Activated CD4-positive, alpha-beta memory T cell treated with anti-CD3 and anti-CD28 coated beads, Interleukin-2, amount 10 ng/mL, durations not matched to agents 7 days and 5 days (primary cell): ENCODE results near the gene RPS6KB2. TPM values are rescaled to one million over a fixed set of nuclear protein-coding genes. Genes with fewer than 3 reads are reported as not detected.
A peak's percentile ranks its signal among the peaks of the same experiment; 100 is the strongest.
"Not testable (repeated sequence)": the region's sequence is repeated elsewhere in the genome, so short reads cannot be mapped to it uniquely, and the experiment has no call there.

ENCODE experiments used
- CTCF ChIA-PET: fragments of 350-600 bp; sonication (Branson Sonifier 250); formaldehyde crosslinking; loops from one replicate; lab custom pipeline; 2021; ENCODE audit warnings: antibody characterized with exemption, inconsistent platforms; lab: Charles Lee
- POLR2A ChIA-PET: fragments of 350-600 bp; sonication (Branson Sonifier 250); formaldehyde crosslinking; loops from one replicate; lab custom pipeline; 2021; ENCODE audit warnings: antibody characterized with exemption; lab: Charles Lee
- DNase-seq: peaks from one replicate; pipeline ENCODE4 v3.0.0-alpha.2; 2020
- H3K27ac Mint-ChIP-seq: one replicate; pipeline ENCODE4 v1.8.0; 2021; ENCODE audit warnings: mild to moderate bottlenecking, mixed read lengths
- H3K27me3 Mint-ChIP-seq: one replicate; pipeline ENCODE4 v1.8.0; 2021; ENCODE audit warnings: mixed read lengths
- H3K36me3 Mint-ChIP-seq: one replicate; pipeline ENCODE4 v1.8.0; 2021; ENCODE audit warnings: low read depth, mixed read lengths
- H3K4me1 Mint-ChIP-seq: one replicate; pipeline ENCODE4 v1.8.0; 2021; ENCODE audit warnings: mixed read lengths
- H3K4me3 Mint-ChIP-seq: one replicate; pipeline ENCODE4 v1.8.0; 2021; ENCODE audit warnings: mild to moderate bottlenecking, mixed read lengths
- H3K9me3 Mint-ChIP-seq: one replicate; pipeline ENCODE4 v1.8.0; 2021; ENCODE audit warnings: mixed read lengths
- total RNA-seq, 2 experiments: library from RNA; stranded (reverse); gene quantifications; one replicate each; pipeline ENCODE4 v1.2.3, GENCODE V29; 2021

The RPS6KB2 gene
- total RNA-seq, 2 experiments from 2014 or later: 56.9 to 57.1 TPM

DNA sequence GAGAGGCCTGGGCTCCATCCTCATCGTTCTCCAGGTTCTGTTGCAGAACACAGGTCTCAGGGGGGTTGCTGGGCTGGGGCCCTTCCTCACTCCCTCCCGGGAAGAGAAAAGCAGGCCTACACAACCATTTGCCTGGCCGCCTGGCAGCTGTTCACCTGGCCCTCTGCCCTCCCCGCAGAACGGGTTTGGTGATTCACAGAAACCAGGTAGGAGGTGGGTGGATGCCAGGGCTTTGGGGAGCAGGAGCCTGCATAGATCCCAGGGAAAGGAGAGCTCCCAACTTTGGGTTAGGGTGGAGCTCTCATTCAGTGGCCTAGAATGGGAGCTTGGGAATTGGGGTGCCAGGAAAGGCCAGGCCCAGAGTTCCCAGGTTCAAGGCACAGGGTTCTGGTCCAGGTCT is 39.8 kb downstream of the RPS6KB2 start:
- ChIA-PET POLR2A (interaction anchor here (1.0 to 10.2 kb wide), 16 partner anchors 7 to 115 kb away, joined by 3 to 134 read pairs (median 6); partner anchors contain the start of genes AIP, CLCF1, CORO1B and GPR152), CTCF (interaction anchor here (0.6 to 2.1 kb wide), 6 partner anchors 14 to 67 kb away, joined by 3 to 7 read pairs (median 4); partner anchors contain the start of genes PITPNM1 and PPP1CA)
- H3K4me3 Mint-ChIP-seq: peak overlapping the region; percentile 86
- H3K27ac Mint-ChIP-seq: peak overlapping the region; percentile 75
- DNase-seq: no peak
- H3K4me1 Mint-ChIP-seq: peaks cover 41% of the 10 kb centered on the region
- no peaks in the 10 kb centered on the region for H3K9me3 Mint-ChIP-seq
- peaks cover 8% of the 10 kb centered on the region for H3K36me3 Mint-ChIP-seq
- H3K27me3 Mint-ChIP-seq: no peaks in the 10 kb centered on the region

GRCh38 chr11:67468456-67468758 is 40.1 kb downstream of the RPS6KB2 start:
- Mint-ChIP-seq H3K36me3 (peaks cover 8% of the 10 kb centered on the region), H3K4me3 (peak overlapping the region; percentile 86), H3K9me3 (no peaks in the 10 kb centered on the region), H3K4me1 (peaks cover 41% of the 10 kb centered on the region), H3K27ac (peak overlapping the region; percentile 75), H3K27me3 (no peaks in the 10 kb centered on the region)
- CTCF ChIA-PET: interaction anchor here (0.6 to 2.1 kb wide), 6 partner anchors 13 to 67 kb away, joined by 3 to 14 read pairs (median 4); partner anchors contain the start of genes PPP1CA and PTPRCAP
- POLR2A ChIA-PET: interaction anchor here (0.7 to 10.2 kb wide), 22 partner anchors 8 to 115 kb away, joined by 3 to 134 read pairs (median 4); partner anchors contain the start of genes AIP, CLCF1, CORO1B and GPR152
- DNase-seq: no peak

DNA sequence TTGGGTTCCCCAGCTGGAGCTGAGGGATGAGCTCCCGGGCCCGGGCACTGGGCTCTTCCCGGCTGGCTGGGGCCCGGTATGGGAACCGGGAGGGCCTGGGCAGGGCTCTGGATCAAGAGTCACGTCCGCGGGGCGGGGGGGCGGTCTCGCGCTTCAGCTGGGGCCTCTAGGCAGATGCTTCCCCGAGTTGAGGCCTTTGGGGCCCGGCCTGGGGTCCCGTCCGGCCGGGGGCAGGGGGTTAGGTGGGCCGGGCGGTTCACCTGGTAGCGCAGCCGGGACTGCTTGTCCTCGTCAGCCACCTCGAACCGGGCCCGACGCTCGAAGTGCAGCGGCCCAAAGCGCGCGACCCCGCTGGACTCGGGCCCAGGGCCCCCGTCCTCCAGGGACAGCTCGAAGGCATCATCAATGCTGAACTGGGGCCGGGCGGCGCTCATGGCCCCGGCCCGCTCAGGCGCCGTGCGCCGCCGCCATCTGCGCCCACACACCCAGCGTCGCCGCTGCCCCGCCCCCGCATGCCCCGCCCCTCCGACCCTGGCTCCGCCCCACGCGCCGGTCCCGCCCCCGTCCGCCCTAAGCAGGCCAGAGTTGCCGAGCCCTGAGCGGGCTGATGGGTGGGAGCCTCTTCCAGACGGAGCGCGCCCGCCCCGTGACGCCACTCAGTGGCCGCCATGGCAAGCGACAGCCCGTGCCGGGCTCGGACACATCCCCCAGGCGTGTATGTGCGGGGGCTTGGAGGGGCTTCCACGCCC is 40.6 kb downstream of the RPS6KB2 start, which contains the start of gene TMEM134:
TSS of gene TMEM134 (minus strand) at position 493 of the 749 bp plus-strand sequence. CDS start at position 434, 59 bp downstream.
- Mint-ChIP-seq H3K27me3 (no peaks in the 10 kb centered on the region), H3K9me3 (no peaks in the 10 kb centered on the region), H3K36me3 (peaks cover 8% of the 10 kb centered on the region), H3K4me1 (peaks cover 41% of the 10 kb centered on the region), H3K4me3 (peak within 1 kb of the TSS; percentile 86), H3K27ac (peak within 1 kb of the TSS; percentile 75)
- peak; percentile 93 for DNase-seq
- ChIA-PET CTCF (interaction anchor here (0.6 to 2.1 kb wide), 5 partner anchors 13 to 67 kb away, joined by 3 to 14 read pairs (median 4); partner anchors contain the start of genes PPP1CA and PTPRCAP), POLR2A (interaction anchor here (0.7 to 10.2 kb wide), 22 partner anchors 8 to 115 kb away, joined by 3 to 134 read pairs (median 4); partner anchors contain the start of genes AIP, CLCF1, CORO1B and GPR152)

- H3K4me1 Mint-ChIP-seq: peaks cover 37% of the 10 kb centered on the region
- H3K36me3 Mint-ChIP-seq: peaks cover 8% of the 10 kb centered on the region
- CTCF ChIA-PET: interaction anchor here (1.3 to 1.6 kb wide), 2 partner anchors 31 to 74 kb away, joined by 3 to 14 read pairs; partner anchors contain the start of gene PTPRCAP
Measured at GRCh38 chr11:67469508-67469811, 41.2 kb downstream of the RPS6KB2 start.

DNA sequence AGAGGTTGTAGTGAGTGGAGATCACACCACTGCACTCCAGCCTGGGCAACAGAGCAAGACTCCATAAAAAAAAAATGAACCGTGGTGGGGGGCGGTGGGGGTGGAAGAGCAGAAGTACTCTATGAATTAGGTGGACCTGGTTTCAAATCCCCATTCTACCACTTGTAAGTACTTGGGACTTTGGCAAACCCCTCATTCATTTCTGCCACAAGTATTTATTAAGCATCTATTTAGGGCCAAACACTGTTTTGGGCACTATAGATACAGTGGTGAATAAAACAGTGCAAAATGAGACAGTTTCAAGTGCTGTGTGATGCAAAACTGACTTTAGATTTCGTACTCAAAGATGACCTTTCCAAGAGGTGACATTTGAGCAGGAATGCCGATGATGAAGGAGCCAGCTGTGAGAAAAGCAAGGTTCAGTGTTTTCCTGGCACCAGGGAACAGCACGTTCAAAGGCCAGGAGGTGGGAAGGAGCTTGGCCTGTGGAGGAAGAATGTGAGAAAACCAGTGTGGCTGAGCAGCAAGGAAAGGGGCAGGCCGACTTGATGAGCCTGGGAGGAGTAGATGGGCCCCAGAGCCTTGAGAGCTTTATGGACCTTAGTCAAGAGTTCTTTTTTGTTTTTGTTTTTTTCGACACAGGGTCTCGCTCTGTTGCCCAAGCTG is 42.2 kb downstream of the RPS6KB2 start:
- Mint-ChIP-seq H3K27ac (no peak overlapping the region), H3K9me3 (no peaks in the 10 kb centered on the region), H3K4me3 (no peak overlapping the region), H3K36me3 (peaks cover 5% of the 10 kb centered on the region), H3K27me3 (no peaks in the 10 kb centered on the region), H3K4me1 (peaks cover 32% of the 10 kb centered on the region)
- DNase-seq: no peak
- ChIA-PET POLR2A (interaction anchor here (7.8 to 10.2 kb wide), 2 partner anchors 15 to 33 kb away, joined by 94 to 134 read pairs; partner anchors contain the start of genes AIP and PTPRCAP), CTCF (interaction anchor here (1.3 kb wide), 1 partner anchor 75 kb away, joined by 3 read pairs; no protein-coding TSS in a partner anchor)

More at GRCh38 chr11:67469508-67469811, 41.2 kb downstream of the RPS6KB2 start:
- DNase-seq: no peak
- no peaks in the 10 kb centered on the region for H3K9me3 Mint-ChIP-seq
- H3K4me3 Mint-ChIP-seq: peak overlapping the region; percentile 70
- peak overlapping the region; percentile 61 for H3K27ac Mint-ChIP-seq
- no peaks in the 10 kb centered on the region for H3K27me3 Mint-ChIP-seq
- POLR2A ChIA-PET: interaction anchor here (1.0 to 10.2 kb wide), 10 partner anchors 11 to 75 kb away, joined by 3 to 134 read pairs (median 6); partner anchors contain the start of genes AIP, GPR152, PPP1CA and PTPRCAP

GRCh38 chr11:67472882-67473281 is 44.6 kb downstream of the RPS6KB2 start:
- Mint-ChIP-seq H3K9me3 (peaks cover 1% of the 10 kb centered on the region), H3K27me3 (peaks cover 2% of the 10 kb centered on the region), H3K4me1 (peaks cover 13% of the 10 kb centered on the region), H3K36me3 (peaks cover 3% of the 10 kb centered on the region), H3K4me3 (no peak overlapping the region), H3K27ac (no peak overlapping the region)
- ChIA-PET POLR2A (interaction anchor here (1.2 kb wide), 2 partner anchors 10 to 32 kb away, joined by 3 to 4 read pairs; partner anchors contain the start of gene AIP), CTCF (no interaction called here)
- DNase-seq: no peak

GRCh38 chr11:67476692-67477091 is 48.4 kb downstream of the RPS6KB2 start:
- CTCF ChIA-PET, H3K36me3 Mint-ChIP-seq: not testable (repeated sequence)

GRCh38 chr11:67477344-67478050 is 49.2 kb downstream of the RPS6KB2 start:
- H3K4me1 Mint-ChIP-seq, H3K9me3 Mint-ChIP-seq, H3K4me3 Mint-ChIP-seq, H3K36me3 Mint-ChIP-seq, DNase-seq, H3K27ac Mint-ChIP-seq, CTCF ChIA-PET, H3K27me3 Mint-ChIP-seq: not testable (repeated sequence)
- POLR2A ChIA-PET: interaction anchor here (1.3 kb wide), 1 partner anchor 65 kb away, joined by 4 read pairs; no protein-coding TSS in a partner anchor

More at GRCh38 chr11:67476692-67477091, 48.4 kb downstream of the RPS6KB2 start:
- not testable (repeated sequence) for H3K4me1 Mint-ChIP-seq, H3K27ac Mint-ChIP-seq, DNase-seq, H3K27me3 Mint-ChIP-seq, H3K9me3 Mint-ChIP-seq, H3K4me3 Mint-ChIP-seq
- POLR2A ChIA-PET: interaction anchor here (0.7 to 1.7 kb wide), 4 partner anchors 8 to 75 kb away, joined by 3 to 4 read pairs (median 4); partner anchors contain the start of gene PPP1CA

DNA sequence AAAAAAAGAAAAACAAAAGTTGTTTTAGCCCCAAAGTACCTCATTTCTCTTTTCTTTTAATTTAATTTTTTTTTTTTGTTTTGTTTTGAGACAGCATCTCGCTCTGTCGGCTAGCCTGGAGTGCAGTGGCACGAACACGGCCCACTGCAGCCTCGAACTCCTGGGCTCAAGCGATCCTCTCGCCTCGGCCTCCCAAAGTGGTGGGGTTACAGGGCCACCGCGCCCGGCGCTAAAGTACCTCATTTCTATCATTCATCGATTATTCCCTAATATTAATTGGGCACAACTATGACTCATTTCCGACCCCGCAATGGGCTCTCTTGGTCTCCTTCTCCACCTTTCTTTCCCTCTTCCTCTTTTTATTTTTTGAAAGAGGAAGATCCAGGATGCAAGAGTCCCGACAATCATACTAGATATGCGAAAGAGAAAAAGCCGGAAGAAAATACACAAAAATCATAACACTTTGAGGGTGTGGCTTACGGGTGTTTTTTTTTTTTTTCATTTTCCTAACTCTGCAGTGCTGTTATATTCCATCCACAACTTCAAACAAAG is 54.1 kb downstream of the RPS6KB2 start:
- ChIA-PET POLR2A (interaction anchor here (0.6 to 6.9 kb wide), 19 partner anchors 10 to 1702 kb away, joined by 3 to 94 read pairs (median 4); partner anchors contain the start of genes ANKRD13D, CDK2AP2, PITPNM1 and POLD4), CTCF (interaction anchor here (0.6 to 1.5 kb wide), 9 partner anchors 14 to 131 kb away, joined by 3 to 4 read pairs (median 3); partner anchors contain the start of genes POLD4 and RAD9A)
- H3K4me1 Mint-ChIP-seq: peaks cover 47% of the 10 kb centered on the region
- peak overlapping the region; percentile 89 for H3K4me3 Mint-ChIP-seq
- H3K36me3 Mint-ChIP-seq: peaks cover 22% of the 10 kb centered on the region
- no peaks in the 10 kb centered on the region for H3K9me3 Mint-ChIP-seq
- no peak for DNase-seq
- peak overlapping the region; percentile 99 for H3K27ac Mint-ChIP-seq
- no peaks in the 10 kb centered on the region for H3K27me3 Mint-ChIP-seq

GRCh38 chr11:67482827-67483798 is 54.8 kb downstream of the RPS6KB2 start, which contains the start of gene AIP:
Gene AIP (plus strand): TSS chr11:67483026. CDS start chr11:67483159, 133 bp downstream.
- Mint-ChIP-seq H3K4me1 (peaks cover 55% of the 10 kb centered on the region), H3K4me3 (peak within 1 kb of the TSS; percentile 89), H3K27me3 (no peaks in the 10 kb centered on the region), H3K27ac (peak within 1 kb of the TSS; percentile 99), H3K9me3 (no peaks in the 10 kb centered on the region), H3K36me3 (peaks cover 29% of the 10 kb centered on the region)
- DNase-seq: peak; percentile 98
- ChIA-PET CTCF (interaction anchor here (0.6 to 1.5 kb wide), 10 partner anchors 23 to 132 kb away, joined by 3 to 4 read pairs (median 3); partner anchors contain the start of genes POLD4 and RAD9A), POLR2A (interaction anchor here (0.8 to 6.9 kb wide), 16 partner anchors 10 to 194 kb away, joined by 3 to 94 read pairs (median 4); partner anchors contain the start of genes ANKRD13D, CDK2AP2, PITPNM1 and POLD4)
